Measurements from ENCODE around the gene TGM3. TPM values are rescaled to one million over a fixed set of nuclear protein-coding genes. Genes with fewer than 3 reads are reported as not detected.

The TGM3 gene
- total RNA-seq, 2 donors from 2014 or later = 0.27 to 0.82 TPM

DNA sequence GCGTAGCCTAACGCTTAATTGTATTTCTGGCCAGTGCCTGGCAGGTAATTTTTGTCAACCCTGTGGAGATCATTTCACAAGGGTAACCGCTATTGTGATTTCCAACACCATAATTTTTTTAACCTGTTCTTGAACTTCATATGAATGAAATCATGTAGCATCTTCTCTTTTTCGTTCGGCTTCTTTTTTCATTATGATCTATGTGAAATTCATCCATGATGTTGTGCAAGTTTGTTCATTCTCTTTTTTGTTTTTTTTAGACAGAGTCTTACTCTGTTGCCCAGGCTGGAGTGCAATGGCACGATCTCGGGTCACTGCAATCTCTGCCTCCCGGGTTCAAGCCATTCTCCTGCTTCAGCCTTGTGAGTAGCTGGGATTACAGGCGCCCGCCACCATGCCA, 42.5 kb upstream of the TGM3 start:
- Histone ChIP-seq H3K4me3 (no peak overlapping the region), H3K4me1 (no peaks in the 10 kb centered on the region), H3K9ac (ENCODE audit: low read depth in 2 of 2, low read length in 2 of 2) (no peak overlapping the region), H3K36me3 (no peaks in the 10 kb centered on the region), H3K27ac (no peak overlapping the region), H3K9me3 (no peaks in the 10 kb centered on the region), H3K27me3 (no peaks in the 10 kb centered on the region)
- intact Hi-C loops (cut with DNase I) = no loop called here
- no peak for DNase-seq
- TF ChIP-seq, protein P1, sequence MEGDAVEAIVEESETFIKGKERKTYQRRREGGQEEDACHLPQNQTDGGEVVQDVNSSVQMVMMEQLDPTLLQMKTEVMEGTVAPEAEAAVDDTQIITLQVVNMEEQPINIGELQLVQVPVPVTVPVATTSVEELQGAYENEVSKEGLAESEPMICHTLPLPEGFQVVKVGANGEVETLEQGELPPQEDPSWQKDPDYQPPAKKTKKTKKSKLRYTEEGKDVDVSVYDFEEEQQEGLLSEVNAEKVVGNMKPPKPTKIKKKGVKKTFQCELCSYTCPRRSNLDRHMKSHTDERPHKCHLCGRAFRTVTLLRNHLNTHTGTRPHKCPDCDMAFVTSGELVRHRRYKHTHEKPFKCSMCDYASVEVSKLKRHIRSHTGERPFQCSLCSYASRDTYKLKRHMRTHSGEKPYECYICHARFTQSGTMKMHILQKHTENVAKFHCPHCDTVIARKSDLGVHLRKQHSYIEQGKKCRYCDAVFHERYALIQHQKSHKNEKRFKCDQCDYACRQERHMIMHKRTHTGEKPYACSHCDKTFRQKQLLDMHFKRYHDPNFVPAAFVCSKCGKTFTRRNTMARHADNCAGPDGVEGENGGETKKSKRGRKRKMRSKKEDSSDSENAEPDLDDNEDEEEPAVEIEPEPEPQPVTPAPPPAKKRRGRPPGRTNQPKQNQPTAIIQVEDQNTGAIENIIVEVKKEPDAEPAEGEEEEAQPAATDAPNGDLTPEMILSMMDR (IDR thresholded peaks at IDR 0.05) = no peak

GRCh38 chr20:2254333-2254732, 41.5 kb upstream of the TGM3 start:
- DNase-seq = no peak
- H3K9ac ChIP-seq (ENCODE audit: low read depth in 2 of 2, low read length in 2 of 2) = no peak overlapping the region
- no peak overlapping the region for H3K4me3 ChIP-seq
- no peak overlapping the region for H3K27ac ChIP-seq
- no peaks in the 10 kb centered on the region for H3K9me3 ChIP-seq
- TF ChIP-seq, protein P1 (IDR thresholded peaks at IDR 0.05) = no peak
- no peaks in the 10 kb centered on the region for H3K36me3 ChIP-seq
- H3K4me1 ChIP-seq = no peaks in the 10 kb centered on the region
- no peaks in the 10 kb centered on the region for H3K27me3 ChIP-seq
- intact Hi-C loops (cut with DNase I) = no loop called here

DNA sequence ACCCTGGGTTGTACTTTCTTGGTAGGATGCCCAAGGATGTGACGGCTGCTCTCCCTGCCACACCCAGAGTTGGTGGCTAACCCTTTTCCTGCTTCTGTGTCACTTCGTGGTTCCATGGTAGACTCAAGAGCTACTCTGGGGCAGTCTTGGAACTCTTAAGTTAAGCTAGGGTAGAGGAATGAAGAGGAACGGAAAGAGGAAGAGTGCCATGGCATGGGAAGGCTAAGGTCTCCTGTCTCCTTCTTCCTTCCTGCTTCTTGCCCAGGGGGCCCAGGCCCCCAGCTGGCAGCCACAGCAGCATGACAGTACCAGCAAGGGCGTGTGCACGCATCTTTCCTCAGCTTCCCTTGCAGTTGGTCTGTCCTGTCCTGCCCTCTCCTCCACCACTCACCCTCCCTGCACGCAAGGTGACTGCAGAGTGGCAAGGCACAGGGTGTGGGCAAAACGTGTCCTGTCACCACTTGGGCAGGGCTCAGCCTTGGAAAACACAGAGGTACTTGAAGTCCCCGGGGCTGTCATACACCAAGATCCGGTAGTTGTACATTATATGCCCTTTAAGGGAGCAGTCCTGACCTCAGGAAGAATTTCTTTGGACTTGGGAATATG, 39.8 kb upstream of the TGM3 start:
- H3K4me1 ChIP-seq = no peaks in the 10 kb centered on the region
- intact Hi-C loops (cut with DNase I) = no loop called here
- no peaks in the 10 kb centered on the region for H3K27me3 ChIP-seq
- DNase-seq = no peak
- no peaks in the 10 kb centered on the region for H3K36me3 ChIP-seq
- no peaks in the 10 kb centered on the region for H3K9me3 ChIP-seq
- TF ChIP-seq, protein P1 (IDR thresholded peaks at IDR 0.05) = no peak
- no peak overlapping the region for H3K9ac ChIP-seq (ENCODE audit: low read depth in 2 of 2, low read length in 2 of 2)
- H3K27ac ChIP-seq = no peak overlapping the region
- H3K4me3 ChIP-seq = no peak overlapping the region

DNA sequence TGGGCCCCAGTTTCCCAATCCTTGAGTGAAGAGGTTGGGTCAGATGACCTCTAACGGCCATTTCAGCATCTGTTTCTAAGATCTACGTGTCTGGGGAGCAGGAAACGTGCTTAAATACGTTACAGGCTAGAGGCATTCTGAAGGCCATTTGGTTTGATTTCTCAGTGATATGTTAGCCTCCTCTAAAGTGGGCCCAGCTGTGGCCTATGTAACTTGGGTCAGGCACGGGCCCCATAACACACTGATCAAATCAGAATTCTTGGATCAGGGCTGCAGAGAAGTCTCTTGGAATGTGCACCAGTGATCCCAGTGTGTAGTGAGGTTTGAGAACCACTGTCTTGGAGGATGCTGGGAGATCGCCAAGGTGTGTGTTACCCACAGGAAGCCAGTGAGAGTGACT, 36.1 kb upstream of the TGM3 start:
- no peaks in the 10 kb centered on the region for H3K27me3 ChIP-seq
- H3K27ac ChIP-seq = no peak overlapping the region
- no peaks in the 10 kb centered on the region for H3K4me1 ChIP-seq
- no peaks in the 10 kb centered on the region for H3K9me3 ChIP-seq
- DNase-seq = no peak
- H3K4me3 ChIP-seq = no peak overlapping the region
- no peak overlapping the region for H3K9ac ChIP-seq (ENCODE audit: low read depth in 2 of 2, low read length in 2 of 2)
- no peaks in the 10 kb centered on the region for H3K36me3 ChIP-seq
- TF ChIP-seq, protein P1 (IDR thresholded peaks at IDR 0.05) = no peak
- intact Hi-C loops (cut with DNase I) = no loop called here

DNA sequence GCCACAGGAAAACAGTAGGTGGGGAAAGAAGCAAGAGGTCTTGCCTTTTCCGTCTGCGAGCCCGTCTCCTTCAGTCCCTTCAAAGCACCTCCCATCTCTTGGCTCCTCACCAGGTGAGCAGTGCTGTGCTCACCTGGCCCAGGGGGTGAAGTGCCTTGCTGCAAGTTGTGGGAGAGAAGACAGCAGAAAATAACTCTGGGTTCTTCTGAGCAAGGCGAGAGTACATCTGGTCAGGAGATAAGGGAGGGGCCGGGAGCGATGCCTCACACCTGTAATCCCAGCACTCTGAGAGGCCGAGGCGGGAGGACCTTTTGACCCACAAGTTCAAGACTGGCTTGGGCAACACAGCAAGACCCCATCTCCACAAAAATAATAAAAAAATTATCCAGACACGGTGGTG, 35.6 kb upstream of the TGM3 start:
- H3K9ac ChIP-seq (ENCODE audit: low read depth in 2 of 2, low read length in 2 of 2) = no peak overlapping the region
- H3K36me3 ChIP-seq = no peaks in the 10 kb centered on the region
- H3K4me3 ChIP-seq = no peak overlapping the region
- H3K9me3 ChIP-seq = no peaks in the 10 kb centered on the region
- TF ChIP-seq, protein P1 (IDR thresholded peaks at IDR 0.05) = no peak
- intact Hi-C loops (cut with DNase I) = no loop called here
- DNase-seq = no peak
- no peaks in the 10 kb centered on the region for H3K27me3 ChIP-seq
- H3K4me1 ChIP-seq = no peaks in the 10 kb centered on the region
- no peak overlapping the region for H3K27ac ChIP-seq
